NCI-H226 (cell line): ENCODE data around the gene ATG13.
A peak's percentile ranks its signal among the peaks of the same experiment; 100 is the strongest.

Source experiments
- DNase-seq: peaks from one replicate; pipeline ENCODE4 v3.0.0-alpha.2; 2015

ATG13 gene

GRCh38 chr11:46677169-46677568 lies 59.8 kb downstream of the ATG13 start:
- no peak for DNase-seq

- no peak for DNase-seq
These were observed 60.8 kb downstream of the ATG13 start for GRCh38 chr11:46677991-46678740.

GRCh38 chr11:46678741-46679130 lies 61.4 kb downstream of the ATG13 start:
- DNase-seq = no peak

DNA sequence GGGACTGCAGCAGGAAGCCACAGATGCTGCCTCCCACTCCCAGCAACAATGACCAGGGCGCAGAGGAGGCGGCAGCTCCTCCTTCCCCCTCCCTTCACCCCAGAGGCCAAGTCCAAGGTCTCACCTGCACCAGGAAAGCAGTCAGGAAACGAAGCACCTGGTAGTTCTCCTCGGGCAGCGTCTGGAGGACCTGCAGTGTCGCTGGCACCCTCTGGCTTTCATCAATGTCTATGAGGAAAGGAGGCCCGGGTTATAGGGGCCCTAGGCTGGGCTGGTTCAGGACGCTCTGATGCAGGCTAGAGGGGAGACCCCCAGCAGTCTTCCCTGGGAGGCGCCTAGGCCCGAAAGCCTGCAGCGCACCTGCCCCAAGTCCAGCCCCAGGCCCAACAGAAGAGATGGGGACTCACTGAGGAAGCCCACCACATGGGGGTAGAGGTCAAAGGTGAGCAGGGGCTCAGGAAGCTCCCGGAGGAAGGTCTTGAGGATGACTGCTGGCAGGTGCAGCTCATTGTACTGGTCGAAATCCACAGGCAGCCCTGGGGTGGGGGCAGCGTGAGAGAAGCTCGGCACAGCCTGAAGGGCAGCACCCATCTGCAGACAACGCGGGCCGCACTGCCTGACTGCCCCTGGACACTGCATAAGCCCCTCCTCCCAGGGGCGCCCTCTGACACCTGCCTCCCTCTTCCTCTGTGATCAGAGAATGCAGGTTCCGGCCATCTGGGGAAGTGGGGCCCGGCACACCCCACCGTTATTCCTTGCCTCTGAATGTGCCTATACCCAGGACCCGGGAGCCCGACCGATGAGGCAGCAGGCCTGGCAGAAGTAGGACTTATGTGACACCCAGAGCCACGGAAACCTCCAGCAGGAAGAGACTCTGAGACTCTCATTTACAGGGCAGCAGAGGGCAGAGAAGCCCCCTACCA lies 62.1 kb downstream of the ATG13 start:
- DNase-seq = no peak

GRCh38 chr11:46680164-46680760 lies 62.9 kb downstream of the ATG13 start:
- DNase-seq = no peak

GRCh38 chr11:46680815-46681214 lies 63.5 kb downstream of the ATG13 start:
- no peak for DNase-seq

- DNase-seq = no peak
These were observed 64.5 kb downstream of the ATG13 start for GRCh38 chr11:46681814-46682213.

DNA sequence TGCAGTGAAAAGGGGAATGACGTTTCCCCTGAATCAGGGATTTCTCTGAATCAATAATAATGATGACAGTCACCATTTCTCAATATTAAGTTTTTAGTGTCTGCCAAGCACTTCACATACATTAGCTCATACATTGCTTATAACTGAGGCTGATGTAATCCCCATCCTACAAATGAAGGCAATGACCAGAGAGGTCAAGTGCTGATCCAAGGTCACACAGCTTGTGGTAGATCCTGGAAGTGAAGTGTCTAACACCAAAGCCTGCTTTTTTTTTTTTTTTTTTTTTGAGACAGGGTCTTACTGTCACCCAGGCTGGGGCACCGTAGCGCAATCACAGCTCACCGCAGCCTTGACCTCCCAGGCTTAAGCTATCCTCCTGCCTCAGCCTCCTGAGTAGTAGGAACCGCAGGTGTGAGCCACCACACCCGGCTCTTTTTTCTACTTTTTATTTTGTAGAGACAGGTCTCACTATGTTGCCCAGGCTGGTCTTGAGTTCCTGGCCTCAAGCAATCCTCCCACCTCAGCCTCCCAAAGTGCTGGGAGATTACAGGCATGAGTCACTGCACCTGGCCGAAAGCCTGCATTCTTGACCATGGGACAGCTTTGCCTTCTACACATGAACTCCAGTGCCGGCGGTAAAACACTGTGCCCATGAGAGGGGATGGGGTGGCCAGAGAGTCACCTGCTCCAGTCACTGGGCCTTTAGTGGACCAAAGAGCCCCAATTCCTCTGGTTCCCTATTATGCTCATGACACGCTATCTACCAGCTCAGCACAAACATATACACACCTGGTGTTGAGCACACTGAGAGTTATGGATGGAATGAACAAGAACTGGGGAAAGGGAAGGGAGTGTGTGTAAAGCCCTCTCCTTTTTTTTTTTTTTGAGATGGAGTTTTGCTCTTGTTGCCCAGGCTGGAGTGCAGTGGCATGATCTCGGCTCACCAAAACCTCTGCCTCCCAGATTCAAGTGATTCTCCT lies 65.7 kb downstream of the ATG13 start:
- DNase-seq = peak; percentile 80

DNA sequence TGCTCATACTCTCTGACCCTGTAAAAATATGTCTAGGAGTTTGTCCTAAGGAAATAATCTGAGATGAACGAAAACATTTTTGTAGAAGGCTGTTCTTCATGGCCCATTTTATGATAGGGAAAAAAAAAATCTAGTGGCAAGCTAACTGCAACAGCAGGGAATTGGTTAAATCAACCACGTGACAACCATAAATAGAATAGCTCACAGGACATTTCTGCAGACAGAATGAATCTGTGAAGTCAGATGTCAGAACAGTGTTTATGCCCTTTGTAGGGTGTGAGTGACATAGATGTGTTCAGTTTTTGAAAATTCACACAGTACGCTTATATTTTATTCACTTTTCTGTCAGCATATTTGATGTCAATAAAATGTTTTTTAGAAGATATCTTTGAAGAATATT lies 67.0 kb downstream of the ATG13 start:
- DNase-seq = no peak

- DNase-seq = peak; percentile 29
These were observed 69.8 kb downstream of the ATG13 start for GRCh38 chr11:46686886-46687795.

DNA sequence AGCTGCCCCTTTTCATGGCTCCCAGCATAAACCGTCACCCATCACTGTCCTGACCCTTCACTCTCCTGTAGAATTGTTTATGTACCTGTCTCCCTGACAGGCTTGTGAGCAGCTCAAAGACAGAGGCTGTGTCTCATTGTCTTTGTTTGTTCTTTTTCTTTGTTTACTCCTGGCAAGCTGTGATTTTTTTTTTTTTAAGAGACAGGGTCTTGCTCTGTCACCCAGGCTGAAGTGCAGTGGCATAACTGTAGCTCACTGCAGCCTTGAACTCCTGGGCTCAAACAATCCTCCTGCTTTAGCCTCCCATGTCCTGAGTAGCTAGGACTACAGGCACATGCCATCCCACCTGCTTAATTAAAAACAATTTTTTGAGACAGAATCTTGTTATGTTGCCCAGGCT lies 73.3 kb downstream of the ATG13 start:
- DNase-seq = no peak

DNA sequence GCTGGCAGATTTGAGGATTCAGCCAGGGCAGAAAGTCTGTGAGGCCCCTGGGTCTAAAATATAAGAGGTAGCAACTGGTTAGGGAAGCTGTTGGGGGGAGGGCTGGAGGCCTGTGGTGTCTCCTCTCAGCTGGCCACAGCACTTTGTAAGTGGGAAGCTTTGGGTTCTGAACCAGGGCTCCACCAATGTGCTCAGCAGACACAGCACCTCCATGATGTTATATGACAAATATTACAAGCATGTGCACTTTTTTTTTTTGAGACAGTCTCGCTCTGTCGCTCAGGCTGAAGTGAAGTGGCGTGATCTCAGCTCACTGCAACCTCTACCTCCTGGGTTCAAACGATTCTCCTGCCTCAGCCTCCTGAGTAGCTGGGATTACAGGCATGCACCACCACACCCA lies 75.1 kb downstream of the ATG13 start:
- no peak for DNase-seq

DNA sequence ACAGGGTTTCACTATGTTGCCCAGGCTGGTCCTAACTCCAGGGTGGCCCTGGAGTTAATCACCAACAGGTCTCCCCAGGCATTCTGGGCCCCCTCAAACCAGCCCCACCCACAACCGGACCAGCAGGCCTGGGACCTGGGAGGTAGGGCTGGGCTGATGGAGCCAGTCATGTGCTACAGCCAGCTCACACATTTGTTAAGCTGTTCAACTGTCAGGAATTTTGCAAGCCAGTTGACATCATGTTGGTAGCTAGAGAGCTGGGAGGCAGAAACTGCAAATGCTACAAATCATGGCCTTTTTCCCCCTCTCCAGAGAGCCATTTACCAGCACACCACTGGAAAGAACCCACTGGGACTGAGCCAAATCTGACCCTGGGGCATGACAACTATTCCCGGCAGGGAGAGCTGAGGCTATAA lies 76.3 kb downstream of the ATG13 start:
- DNase-seq = peak; percentile 78

GRCh38 chr11:46694072-46694471 lies 76.7 kb downstream of the ATG13 start:
- DNase-seq = no peak

DNA sequence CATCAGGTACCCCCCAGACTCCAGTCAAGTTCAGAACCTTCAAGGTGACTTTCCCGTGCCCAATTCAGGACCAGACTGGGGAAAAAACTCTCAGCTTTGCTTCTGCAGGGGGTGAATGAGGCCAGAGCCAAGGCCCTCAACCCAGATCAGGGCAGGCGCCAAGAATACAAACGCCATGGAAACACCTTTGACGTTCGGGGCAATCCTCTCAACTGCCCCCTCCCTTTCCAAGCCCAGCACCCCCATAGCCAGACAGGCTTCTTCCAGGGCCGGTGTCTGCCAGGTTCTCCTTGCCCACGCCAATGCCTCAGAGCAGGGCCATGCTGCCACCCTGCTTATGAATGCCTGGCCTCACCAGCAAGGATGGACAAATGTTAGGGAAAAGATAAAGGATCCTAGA lies 77.3 kb downstream of the ATG13 start:
- no peak for DNase-seq

- no peak for DNase-seq
These were observed 78.2 kb downstream of the ATG13 start for GRCh38 chr11:46695345-46696211.

GRCh38 chr11:46696212-46696558 lies 78.8 kb downstream of the ATG13 start:
- DNase-seq = no peak

- DNase-seq = no peak
These were observed 80.0 kb downstream of the ATG13 start for GRCh38 chr11:46697303-46697702.

- no peak for DNase-seq
These were observed 80.4 kb downstream of the ATG13 start for GRCh38 chr11:46697723-46698122.

DNA sequence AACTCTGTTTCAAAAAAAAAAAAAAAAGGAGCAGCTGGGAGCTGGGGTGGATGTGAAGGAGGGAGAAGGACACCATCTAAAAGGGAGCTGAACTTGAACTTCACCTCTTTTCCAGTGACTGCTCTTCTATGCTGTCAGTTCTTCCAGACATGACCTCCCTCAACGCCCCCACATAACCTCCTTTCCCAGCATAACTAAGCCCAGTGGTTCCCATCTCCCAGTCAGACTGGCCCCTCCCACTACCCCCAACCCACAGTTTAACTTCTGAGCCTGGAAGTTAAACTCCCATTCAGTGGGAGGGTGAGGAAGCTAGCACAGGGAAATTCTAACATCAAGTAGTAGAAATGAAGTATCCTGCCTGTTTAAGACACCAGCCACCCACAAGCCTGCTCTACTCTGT lies 81.2 kb downstream of the ATG13 start:
- no peak for DNase-seq
